Effector memory CD8-positive, alpha-beta T cell (primary cell): ENCODE measurements around the gene GJB3.

ENCODE experiments used
- ATAC-seq: fragments of 150-1000 bp; cut with Tn5 transposase; replicated peaks from 2 replicates; pipeline ENCODE4 v1.10.0; 2021; ENCODE audit warnings: mild to moderate bottlenecking, moderate library complexity
- DNase-seq, 3 experiments: peaks; one replicate each; pipeline ENCODE4 v3.0.0; 2021
- H3K27ac Mint-ChIP-seq, 2 donors: one replicate each; pipeline ENCODE4 v1.8.0; 2022; ENCODE audit warnings: mild to moderate bottlenecking in 2 of 2, mixed read lengths in 2 of 2, moderate library complexity in 2 of 2
- H3K27me3 Mint-ChIP-seq, 2 donors: one replicate each; pipeline ENCODE4 v1.8.0; 2022; ENCODE audit warnings: mixed read lengths in 2 of 2
- H3K36me3 Mint-ChIP-seq: one replicate; pipeline ENCODE4 v1.8.0; 2022; ENCODE audit warnings: mild to moderate bottlenecking, moderate library complexity, mixed read lengths; ENCODE audit not compliant: insufficient read depth
- H3K4me1 Mint-ChIP-seq, 2 donors: one replicate each; pipeline ENCODE4 v1.8.0; 2022; ENCODE audit warnings: low read depth in 2 of 2, mixed read lengths in 2 of 2
- H3K4me3 Mint-ChIP-seq, 2 donors: one replicate each; pipeline ENCODE4 v1.8.0; 2022; ENCODE audit warnings: mild to moderate bottlenecking in 2 of 2, mixed read lengths in 2 of 2, moderate library complexity in 2 of 2
- H3K9me3 Mint-ChIP-seq, 2 donors: one replicate each; pipeline ENCODE4 v1.8.0; 2022; ENCODE audit warnings: mixed read lengths in 2 of 2

GJB3 gene

DNA sequence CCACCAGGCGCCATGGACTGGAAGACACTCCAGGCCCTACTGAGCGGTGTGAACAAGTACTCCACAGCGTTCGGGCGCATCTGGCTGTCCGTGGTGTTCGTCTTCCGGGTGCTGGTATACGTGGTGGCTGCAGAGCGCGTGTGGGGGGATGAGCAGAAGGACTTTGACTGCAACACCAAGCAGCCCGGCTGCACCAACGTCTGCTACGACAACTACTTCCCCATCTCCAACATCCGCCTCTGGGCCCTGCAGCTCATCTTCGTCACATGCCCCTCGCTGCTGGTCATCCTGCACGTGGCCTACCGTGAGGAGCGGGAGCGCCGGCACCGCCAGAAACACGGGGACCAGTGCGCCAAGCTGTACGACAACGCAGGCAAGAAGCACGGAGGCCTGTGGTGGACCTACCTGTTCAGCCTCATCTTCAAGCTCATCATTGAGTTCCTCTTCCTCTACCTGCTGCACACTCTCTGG, 3.8 kb downstream of the GJB3 start:
- Mint-ChIP-seq H3K9me3 (no peaks in the 10 kb centered on the region), H3K4me1 (peaks cover 0 to 6% of the 10 kb centered on the region in 2 donors), H3K27ac (no peak overlapping the region), H3K27me3 (peaks cover 57 to 86% of the 10 kb centered on the region in 2 donors), H3K36me3 (no peaks in the 10 kb centered on the region), H3K4me3 (no peak overlapping the region)
- no peak for DNase-seq
- no peak for ATAC-seq

DNA sequence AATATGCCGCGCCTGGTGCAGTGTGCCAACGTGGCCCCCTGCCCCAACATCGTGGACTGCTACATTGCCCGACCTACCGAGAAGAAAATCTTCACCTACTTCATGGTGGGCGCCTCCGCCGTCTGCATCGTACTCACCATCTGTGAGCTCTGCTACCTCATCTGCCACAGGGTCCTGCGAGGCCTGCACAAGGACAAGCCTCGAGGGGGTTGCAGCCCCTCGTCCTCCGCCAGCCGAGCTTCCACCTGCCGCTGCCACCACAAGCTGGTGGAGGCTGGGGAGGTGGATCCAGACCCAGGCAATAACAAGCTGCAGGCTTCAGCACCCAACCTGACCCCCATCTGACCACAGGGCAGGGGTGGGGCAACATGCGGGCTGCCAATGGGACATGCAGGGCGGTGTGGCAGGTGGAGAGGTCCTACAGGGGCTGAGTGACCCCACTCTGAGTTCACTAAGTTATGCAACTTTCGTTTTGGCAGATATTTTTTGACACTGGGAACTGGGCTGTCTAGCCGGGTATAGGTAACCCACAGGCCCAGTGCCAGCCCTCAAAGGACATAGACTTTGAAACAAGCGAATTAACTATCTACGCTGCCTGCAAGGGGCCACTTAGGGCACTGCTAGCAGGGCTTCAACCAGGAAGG, 4.3 kb downstream of the GJB3 start:
- H3K4me1 Mint-ChIP-seq: peaks cover 0 to 6% of the 10 kb centered on the region in 2 donors
- DNase-seq (no peak), ATAC-seq (no peak)
- H3K36me3 Mint-ChIP-seq: no peaks in the 10 kb centered on the region
- no peaks in the 10 kb centered on the region for H3K9me3 Mint-ChIP-seq
- H3K27me3 Mint-ChIP-seq: peaks cover 51 to 86% of the 10 kb centered on the region in 2 donors
- H3K27ac Mint-ChIP-seq: no peak overlapping the region
- H3K4me3 Mint-ChIP-seq: no peak overlapping the region

DNA sequence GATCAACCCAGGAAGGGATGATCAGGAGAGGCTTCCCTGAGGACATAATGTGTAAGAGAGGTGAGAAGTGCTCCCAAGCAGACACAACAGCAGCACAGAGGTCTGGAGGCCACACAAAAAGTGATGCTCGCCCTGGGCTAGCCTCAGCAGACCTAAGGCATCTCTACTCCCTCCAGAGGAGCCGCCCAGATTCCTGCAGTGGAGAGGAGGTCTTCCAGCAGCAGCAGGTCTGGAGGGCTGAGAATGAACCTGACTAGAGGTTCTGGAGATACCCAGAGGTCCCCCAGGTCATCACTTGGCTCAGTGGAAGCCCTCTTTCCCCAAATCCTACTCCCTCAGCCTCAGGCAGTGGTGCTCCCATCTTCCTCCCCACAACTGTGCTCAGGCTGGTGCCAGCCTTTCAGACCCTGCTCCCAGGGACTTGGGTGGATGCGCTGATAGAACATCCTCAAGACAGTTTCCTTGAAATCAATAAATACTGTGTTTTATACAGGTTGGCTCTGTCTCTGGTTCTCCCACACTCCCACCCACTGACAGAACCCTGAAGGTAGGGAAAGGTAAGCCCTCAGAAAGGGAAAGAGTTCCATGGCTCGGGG, 5.0 kb downstream of the GJB3 start:
- H3K9me3 Mint-ChIP-seq: no peaks in the 10 kb centered on the region
- peaks cover 51 to 89% of the 10 kb centered on the region in 2 donors for H3K27me3 Mint-ChIP-seq
- DNase-seq: no peak
- no peak overlapping the region for H3K4me3 Mint-ChIP-seq
- no peak for ATAC-seq
- peaks cover 0 to 6% of the 10 kb centered on the region in 2 donors for H3K4me1 Mint-ChIP-seq
- H3K36me3 Mint-ChIP-seq: no peaks in the 10 kb centered on the region
- no peak overlapping the region for H3K27ac Mint-ChIP-seq

DNA sequence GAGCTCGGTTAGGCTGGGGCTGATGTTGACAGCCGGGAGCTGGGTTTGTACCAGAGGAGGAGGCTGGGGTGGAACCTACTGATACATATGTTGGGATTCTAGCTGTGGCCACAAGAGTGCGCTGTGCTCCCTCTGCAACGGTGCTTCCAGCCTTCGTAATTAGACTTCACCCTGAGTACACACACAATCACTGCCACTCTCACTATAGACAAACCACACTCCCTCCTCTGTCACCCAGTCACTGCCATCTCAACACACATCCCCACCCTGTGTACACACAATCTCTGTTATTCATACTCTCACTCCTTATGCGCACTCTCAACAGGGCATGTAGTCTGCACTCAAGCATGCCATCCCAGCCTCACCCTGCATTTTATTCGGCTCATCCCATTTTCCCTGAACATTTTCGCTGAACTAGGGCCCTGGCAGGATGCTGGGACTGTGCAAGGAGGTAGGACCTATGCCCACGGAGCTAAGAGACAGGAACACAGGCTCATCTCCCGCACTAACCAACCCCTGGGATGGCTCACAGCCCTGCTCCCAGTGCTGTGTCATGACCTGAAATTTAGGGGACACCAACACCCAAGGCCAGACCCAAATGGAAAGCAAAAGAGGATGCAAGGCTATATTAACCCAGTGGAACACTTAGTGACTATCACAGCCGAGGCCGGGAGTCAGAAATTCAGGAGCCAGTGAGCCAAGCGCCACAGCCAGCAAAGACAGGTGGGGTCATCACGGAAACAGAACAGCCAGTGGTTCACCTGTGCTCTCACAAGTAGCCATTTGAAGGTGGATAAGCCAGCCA, 5.7 kb downstream of the GJB3 start:
- H3K27me3 Mint-ChIP-seq: peaks cover 57 to 95% of the 10 kb centered on the region in 2 donors
- H3K4me1 Mint-ChIP-seq: peaks cover 0 to 6% of the 10 kb centered on the region in 2 donors
- H3K36me3 Mint-ChIP-seq: no peaks in the 10 kb centered on the region
- DNase-seq: peak; percentile 47 to 51 (median 50)
- H3K4me3 Mint-ChIP-seq: no peak overlapping the region
- no peaks in the 10 kb centered on the region for H3K9me3 Mint-ChIP-seq
- peak; percentile 87 for ATAC-seq
- no peak overlapping the region for H3K27ac Mint-ChIP-seq

DNA sequence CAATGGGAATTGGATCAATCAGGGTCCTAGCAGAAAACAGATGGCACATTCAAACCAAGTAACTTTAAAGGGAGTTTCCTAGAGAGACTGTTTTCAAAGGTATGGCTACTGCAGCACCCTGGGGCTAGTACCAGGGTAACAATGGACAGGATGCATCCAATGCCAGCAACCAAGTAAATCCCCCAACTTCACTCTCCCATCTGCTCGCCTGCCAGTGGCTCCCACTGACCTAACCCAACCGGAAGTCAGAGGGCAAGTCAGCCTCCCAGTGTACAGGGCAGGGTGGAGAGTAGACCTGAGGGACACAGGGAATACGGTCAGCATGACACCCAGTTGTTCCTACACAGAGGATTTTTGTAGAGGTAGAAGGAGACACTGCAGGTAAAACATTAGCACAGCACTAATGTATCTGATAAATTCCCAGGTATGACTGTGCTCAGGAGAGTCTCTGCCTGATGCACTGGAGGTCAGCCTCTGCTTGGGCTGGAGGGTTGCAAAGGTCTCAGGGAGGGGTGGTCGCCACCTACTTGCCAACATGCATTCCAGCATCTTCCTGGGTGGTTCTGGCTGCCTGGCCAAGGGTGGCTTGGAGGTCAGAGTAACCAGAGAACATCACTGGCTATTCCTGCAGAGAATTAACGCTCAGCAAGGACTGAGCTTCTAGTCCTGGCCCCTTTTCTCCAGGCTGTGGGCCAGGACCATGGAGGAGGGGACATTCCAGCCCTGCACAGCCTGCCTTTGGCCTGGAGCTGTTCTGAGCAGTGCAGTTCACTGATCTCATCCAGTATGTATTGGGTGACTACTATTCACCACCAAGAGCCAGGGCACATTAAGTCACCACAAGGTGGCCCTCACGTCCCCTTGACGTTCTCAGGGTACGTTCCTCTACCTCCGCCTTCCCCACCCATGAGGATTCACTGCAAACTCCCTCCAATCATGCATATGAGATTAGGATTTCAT, 6.7 kb downstream of the GJB3 start:
- Mint-ChIP-seq H3K27ac (no peak overlapping the region), H3K4me1 (peaks cover 4 to 9% of the 10 kb centered on the region in 2 donors)

DNA sequence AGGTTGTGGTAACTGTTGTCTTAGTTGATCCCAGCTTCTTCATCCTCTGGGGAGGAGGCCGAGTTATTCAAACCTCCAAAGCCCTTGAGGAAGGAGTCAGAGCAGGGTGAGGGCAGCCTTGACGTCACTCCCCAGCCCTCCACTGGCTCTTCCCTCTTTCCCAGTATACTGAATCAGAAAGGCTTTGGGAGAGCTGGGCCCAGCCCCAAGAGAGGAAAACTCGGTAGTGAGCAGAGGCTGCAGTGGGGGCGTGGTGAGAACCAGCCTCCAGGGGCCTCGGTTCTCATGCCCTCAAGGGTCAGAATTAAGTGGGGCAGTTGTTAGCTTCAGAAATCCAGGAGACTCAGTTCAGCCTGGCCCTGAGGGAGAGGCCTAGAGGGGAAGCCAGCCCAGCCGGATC, 10.0 kb downstream of the GJB3 start:
- no peak for ATAC-seq
- Mint-ChIP-seq H3K27ac (no peak overlapping the region), H3K9me3 (no peaks in the 10 kb centered on the region), H3K4me3 (no peak overlapping the region), H3K4me1 (peaks cover 4 to 11% of the 10 kb centered on the region in 2 donors), H3K36me3 (no peaks in the 10 kb centered on the region), H3K27me3 (peaks cover 44 to 88% of the 10 kb centered on the region in 2 donors)
- DNase-seq: no peak

More for the DNA sequence above, 6.7 kb downstream of the GJB3 start:
- no peaks in the 10 kb centered on the region for H3K36me3 Mint-ChIP-seq
- H3K4me3 Mint-ChIP-seq: no peak overlapping the region
- peaks cover 57 to 95% of the 10 kb centered on the region in 2 donors for H3K27me3 Mint-ChIP-seq
- ATAC-seq: no peak
- H3K9me3 Mint-ChIP-seq: no peaks in the 10 kb centered on the region
- no peak for DNase-seq

DNA sequence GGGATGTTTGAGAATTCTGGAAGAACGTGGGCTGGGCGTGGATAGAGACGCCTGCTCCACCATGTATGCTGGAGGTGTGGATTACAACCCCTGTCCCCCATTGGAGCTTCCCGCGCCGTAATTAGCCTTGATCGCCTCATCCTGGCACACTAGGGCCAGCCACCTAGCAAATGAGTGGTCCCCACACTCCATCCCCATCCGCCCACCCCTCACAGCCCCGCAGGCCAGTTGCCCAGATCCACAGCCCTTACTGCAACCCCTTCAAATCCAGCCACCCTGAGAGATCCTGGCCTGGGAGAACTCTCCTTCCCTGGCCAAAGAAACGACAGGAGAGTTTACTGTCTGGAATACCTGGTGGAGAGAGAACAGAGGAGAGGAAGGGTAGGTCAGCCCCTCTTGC, 11.4 kb downstream of the GJB3 start:
- peaks cover 4 to 5% of the 10 kb centered on the region in 2 donors for H3K4me1 Mint-ChIP-seq
- H3K36me3 Mint-ChIP-seq: no peaks in the 10 kb centered on the region
- peaks cover 44 to 85% of the 10 kb centered on the region in 2 donors for H3K27me3 Mint-ChIP-seq
- H3K27ac Mint-ChIP-seq: no peak overlapping the region
- DNase-seq (no peak), ATAC-seq (no peak)
- no peaks in the 10 kb centered on the region for H3K9me3 Mint-ChIP-seq
- peak overlapping the region; percentile 42 to 55 for H3K4me3 Mint-ChIP-seq

DNA sequence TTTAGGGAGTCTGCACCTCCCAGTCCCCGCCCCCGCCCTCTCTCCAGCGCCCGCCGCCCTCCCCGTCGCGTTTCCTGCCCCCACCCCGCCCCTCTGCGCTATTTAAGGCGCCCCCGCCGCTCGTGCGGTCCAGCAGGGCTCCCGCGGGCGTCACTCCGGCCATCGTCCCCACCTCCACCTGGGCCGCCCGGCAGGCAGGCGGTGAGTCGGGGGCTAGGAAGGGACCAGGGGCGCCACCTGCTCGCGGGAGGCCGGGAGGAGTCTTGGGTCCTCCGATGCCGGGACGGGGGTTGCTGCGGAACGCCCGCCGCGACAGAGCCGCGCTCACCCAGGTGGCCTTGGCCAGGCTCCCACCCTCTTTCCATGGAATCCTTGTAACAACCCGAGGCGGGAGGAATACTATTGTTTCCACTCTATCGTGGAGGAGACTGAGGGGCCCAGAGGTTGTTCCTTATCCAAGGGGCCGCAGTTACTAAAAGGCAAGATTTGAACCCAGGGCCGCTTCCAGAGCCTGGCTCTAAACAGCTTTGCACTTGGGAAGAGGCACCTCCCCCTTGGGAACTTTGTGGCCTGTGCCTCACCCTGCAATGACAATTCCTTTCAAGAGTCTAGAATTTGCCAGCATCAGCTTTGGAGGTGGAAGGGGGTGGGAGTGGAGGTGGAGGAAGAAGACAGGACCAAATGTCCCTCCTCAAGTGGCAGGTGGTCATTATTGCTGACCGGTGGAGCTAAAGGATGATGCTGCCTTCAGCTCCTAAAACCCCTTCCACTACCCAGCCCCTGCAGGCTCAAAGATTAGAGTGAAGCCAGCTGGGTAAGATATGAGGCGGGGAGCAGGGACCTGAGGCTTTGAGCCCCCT, 12.1 kb downstream of the GJB3 start, which contains the start of gene GJA4:
Gene GJA4, plus strand, starts transcription at position 132 of the 860 bp plus-strand sequence. CDS start 1,215 bp downstream, outside the sequence.
- ATAC-seq (no peak), DNase-seq (no peak)
- peaks cover 41 to 79% of the 10 kb centered on the region in 2 donors for H3K27me3 Mint-ChIP-seq
- H3K27ac Mint-ChIP-seq: no peak within 1 kb of the TSS
- H3K4me1 Mint-ChIP-seq: peaks cover 4 to 5% of the 10 kb centered on the region in 2 donors
- no peaks in the 10 kb centered on the region for H3K9me3 Mint-ChIP-seq
- peak within 1 kb of the TSS; percentile 42 to 55 for H3K4me3 Mint-ChIP-seq
- H3K36me3 Mint-ChIP-seq: no peaks in the 10 kb centered on the region

DNA sequence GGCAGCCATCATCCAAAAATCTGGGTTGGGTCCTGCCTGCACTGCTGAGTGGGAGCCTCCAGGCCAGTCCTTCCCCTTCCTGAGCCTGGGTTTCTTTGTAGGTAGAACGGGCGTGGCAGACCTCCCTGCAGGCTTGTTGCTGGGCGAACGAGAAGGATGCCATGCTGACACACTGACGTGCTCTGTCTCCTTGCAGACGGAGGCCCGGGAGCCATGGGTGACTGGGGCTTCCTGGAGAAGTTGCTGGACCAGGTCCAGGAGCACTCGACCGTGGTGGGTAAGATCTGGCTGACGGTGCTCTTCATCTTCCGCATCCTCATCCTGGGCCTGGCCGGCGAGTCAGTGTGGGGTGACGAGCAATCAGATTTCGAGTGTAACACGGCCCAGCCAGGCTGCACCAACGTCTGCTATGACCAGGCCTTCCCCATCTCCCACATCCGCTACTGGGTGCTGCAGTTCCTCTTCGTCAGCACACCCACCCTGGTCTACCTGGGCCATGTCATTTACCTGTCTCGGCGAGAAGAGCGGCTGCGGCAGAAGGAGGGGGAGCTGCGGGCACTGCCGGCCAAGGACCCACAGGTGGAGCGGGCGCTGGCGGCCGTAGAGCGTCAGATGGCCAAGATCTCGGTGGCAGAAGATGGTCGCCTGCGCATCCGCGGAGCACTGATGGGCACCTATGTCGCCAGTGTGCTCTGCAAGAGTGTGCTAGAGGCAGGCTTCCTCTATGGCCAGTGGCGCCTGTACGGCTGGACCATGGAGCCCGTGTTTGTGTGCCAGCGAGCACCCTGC, 13.2 kb downstream of the GJB3 start:
- no peak overlapping the region for H3K4me3 Mint-ChIP-seq
- peaks cover under 1% of the 10 kb centered on the region for H3K36me3 Mint-ChIP-seq
- no peak overlapping the region for H3K27ac Mint-ChIP-seq
- peaks cover 4 to 5% of the 10 kb centered on the region in 2 donors for H3K4me1 Mint-ChIP-seq
- DNase-seq (no peak), ATAC-seq (no peak)
- H3K9me3 Mint-ChIP-seq: no peaks in the 10 kb centered on the region
- H3K27me3 Mint-ChIP-seq: peaks cover 32 to 69% of the 10 kb centered on the region in 2 donors

DNA sequence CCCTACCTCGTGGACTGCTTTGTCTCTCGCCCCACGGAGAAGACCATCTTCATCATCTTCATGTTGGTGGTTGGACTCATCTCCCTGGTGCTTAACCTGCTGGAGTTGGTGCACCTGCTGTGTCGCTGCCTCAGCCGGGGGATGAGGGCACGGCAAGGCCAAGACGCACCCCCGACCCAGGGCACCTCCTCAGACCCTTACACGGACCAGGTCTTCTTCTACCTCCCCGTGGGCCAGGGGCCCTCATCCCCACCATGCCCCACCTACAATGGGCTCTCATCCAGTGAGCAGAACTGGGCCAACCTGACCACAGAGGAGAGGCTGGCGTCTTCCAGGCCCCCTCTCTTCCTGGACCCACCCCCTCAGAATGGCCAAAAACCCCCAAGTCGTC, 13.8 kb downstream of the GJB3 start:
- Mint-ChIP-seq H3K36me3 (peaks cover 4% of the 10 kb centered on the region), H3K27me3 (peaks cover 28 to 63% of the 10 kb centered on the region in 2 donors), H3K4me1 (peaks cover 4 to 5% of the 10 kb centered on the region in 2 donors), H3K27ac (no peak overlapping the region), H3K9me3 (no peaks in the 10 kb centered on the region), H3K4me3 (no peak overlapping the region)
- ATAC-seq (no peak), DNase-seq (no peak)

DNA sequence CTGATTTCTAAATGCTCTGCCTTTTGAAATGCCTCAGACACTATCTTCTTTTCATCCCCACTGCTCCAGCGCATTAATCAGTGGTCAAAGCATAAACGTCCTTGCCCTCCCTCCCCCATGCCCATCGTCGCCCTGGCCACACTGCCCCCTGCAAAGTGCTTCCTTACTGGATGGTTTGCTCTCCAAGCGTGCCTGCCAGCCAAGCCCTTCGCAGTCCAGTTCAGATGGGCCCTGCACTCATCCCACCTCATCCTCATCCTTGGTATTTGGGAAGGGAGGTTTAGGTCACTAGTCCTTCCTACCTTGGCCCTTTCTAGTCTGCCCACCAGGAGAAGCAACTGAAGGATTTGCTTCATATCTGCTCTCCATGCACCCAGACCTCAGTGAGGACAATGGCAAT, 14.9 kb downstream of the GJB3 start:
- peaks cover 4 to 5% of the 10 kb centered on the region in 2 donors for H3K4me1 Mint-ChIP-seq
- no peaks in the 10 kb centered on the region for H3K9me3 Mint-ChIP-seq
- ATAC-seq (no peak), DNase-seq (no peak)
- no peak overlapping the region for H3K27ac Mint-ChIP-seq
- H3K36me3 Mint-ChIP-seq: peaks cover 4% of the 10 kb centered on the region
- peaks cover 28 to 52% of the 10 kb centered on the region in 2 donors for H3K27me3 Mint-ChIP-seq
- no peak overlapping the region for H3K4me3 Mint-ChIP-seq
